Transverse colon (tissue), 4 donors: ENCODE data around the gene CACNB3. TPM values are rescaled to one million over a fixed set of nuclear protein-coding genes. Genes with fewer than 3 reads are reported as not detected.

Source experiments
- DNase-seq: peaks from one replicate; pipeline ENCODE4 v3.0.0-alpha.2; 2019
- H3K27ac ChIP-seq, 4 donors: fragments of 200-600 bp; sonication (generic); 2 replicates each; pipeline ENCODE4 v1.5.1; 2016 to 2018; ENCODE audit warnings: inconsistent platforms in 4 of 4
- H3K27me3 ChIP-seq: fragments of 200-600 bp; sonication (generic); 2 replicates; pipeline ENCODE4 v1.5.1; 2017; ENCODE audit warnings: inconsistent platforms
- H3K36me3 ChIP-seq, 4 donors: fragments of 200-600 bp; sonication (generic); 2 replicates each; pipeline ENCODE4 v1.5.1; 2017 to 2019; ENCODE audit warnings: inconsistent platforms in 4 of 4
- H3K4me1 ChIP-seq, 4 donors: fragments of 200-600 bp; sonication (generic); 2 replicates each; pipeline ENCODE4 v1.5.1; 2017 to 2020; ENCODE audit warnings: inconsistent platforms in 4 of 4
- H3K4me3 ChIP-seq, 4 donors: fragments of 200-600 bp; sonication (generic); 1 replicate in 1 of 4; 2 replicates in 3 of 4; pipeline versions ENCODE4 v1.5.1 to v1.6.1; 2017 to 2019; ENCODE audit warnings: inconsistent platforms in 4 of 4
- H3K9me3 ChIP-seq, 2 donors: fragments of 200-600 bp; sonication (generic); 2 replicates each; pipeline ENCODE4 v1.5.1; 2017 to 2019; ENCODE audit warnings: inconsistent platforms in 2 of 2
- EP300 ChIP-seq: sonication (generic); formaldehyde crosslinking; IDR thresholded peaks from one replicate; pipeline ENCODE4 v1.6.1; 2017; ENCODE audit warnings: antibody characterized with exemption, low read depth
- POLR2A ChIP-seq: fragments of 450-650 bp; IDR thresholded peaks from one replicate; pipeline ENCODE4 v1.6.1; 2016; ENCODE audit warnings: antibody characterized with exemption, mild to moderate bottlenecking, moderate library complexity
- POLR2AphosphoS5 ChIP-seq, 3 donors: sonication (generic); formaldehyde crosslinking; IDR thresholded peaks; one replicate each; pipeline ENCODE4 v1.6.1; 2016; ENCODE audit warnings: antibody characterized with exemption in 3 of 3
- WGBS, 2 donors: methylation state at CpG; one replicate each; pipeline ENCODE4 v1.1.5; 2018; ENCODE audit warnings: low coverage in 1 of 2; 5-methylcytosine and 5-hydroxymethylcytosine counted together
- in situ Hi-C, 4 donors: fragments of 200-750 bp; cut with MboI; loops; one replicate each; pipeline versions ENCODE4 v1.15.0 to v1.15.1; 2017; ENCODE audit warnings: low sequenced_read_pairs in 3 of 4, low pct_ligation_motif_present in 1 of 4, low pct_unique_long_range_greater_than_20kb in 1 of 4
- intact Hi-C: fragments of 100-400 bp; cut with DNase I; formaldehyde crosslinking; loops from one replicate; pipeline ENCODE4 v1.15.1; 2023; ENCODE audit warnings: low total_unique reads
- total RNA-seq, 4 donors: library from RNA; depleted of rRNA; stranded (reverse); fragments of >200 nt; gene quantifications; one replicate each; pipeline ENCODE4 v1.1.0, GENCODE V29; 2016
- TF ChIP-seq, protein P1 (sequence below), 5 experiments: fragments of 200-600 bp in 3 of 5; fragments of 450-650 bp in 2 of 5; sonication (generic) in 3 of 5; IDR thresholded peaks; 1 replicate in 2 of 5; 2 replicates in 3 of 5; pipeline ENCODE4 v1.5.1; 2016 to 2017; ENCODE audit warnings: antibody characterized with exemption in 5 of 5, inconsistent platforms in 3 of 5, mild to moderate bottlenecking in 2 of 5, moderate library complexity in 1 of 5

The CACNB3 gene
- total RNA-seq, 4 donors from 2014 or later: 20.6 to 53.5 (median 47.1) TPM

DNA sequence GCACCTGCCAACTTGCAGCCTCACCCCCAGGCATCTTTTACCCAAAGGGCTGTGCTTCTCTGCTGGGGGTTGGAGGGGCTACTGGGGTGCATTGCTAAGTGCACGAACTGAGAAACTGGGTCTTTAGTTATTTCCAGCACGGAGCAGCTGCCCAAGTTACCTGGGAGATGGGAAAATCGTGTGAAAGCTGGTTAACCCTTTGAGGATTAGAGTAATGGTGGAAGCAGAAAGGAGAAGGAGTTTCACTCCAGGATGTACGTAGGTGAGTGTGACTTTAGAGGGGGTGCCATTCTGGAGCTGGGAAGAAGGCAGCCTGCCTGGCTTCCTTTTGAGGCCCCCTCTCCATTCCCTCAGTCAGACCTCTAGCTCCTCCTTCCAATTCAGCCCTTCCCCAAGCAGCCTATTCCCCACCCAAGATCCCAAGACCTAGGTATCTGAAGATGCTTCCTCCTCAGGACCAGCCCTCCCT lies 28.4 kb upstream of the CACNB3 start:
- DNase-seq: no peak
- Histone ChIP-seq H3K4me1 (peaks cover 7 to 75% (median 37%) of the 10 kb centered on the region in 4 donors), H3K4me3 (peak overlapping the region; percentile 88 to 99 (median 94)), H3K9me3 (no peaks in the 10 kb centered on the region), H3K36me3 (no peaks in the 10 kb centered on the region), H3K27ac (peak overlapping the region; percentile 94 to 95 (median 94)), H3K27me3 (no peaks in the 10 kb centered on the region)
- in situ Hi-C loops: no loop called here
- 0 to 15% methylated on average over 2 to 4 of the region's 4 CpGs for WGBS, 2 donors
- intact Hi-C loops: no loop called here
- TF ChIP-seq, protein P1, sequence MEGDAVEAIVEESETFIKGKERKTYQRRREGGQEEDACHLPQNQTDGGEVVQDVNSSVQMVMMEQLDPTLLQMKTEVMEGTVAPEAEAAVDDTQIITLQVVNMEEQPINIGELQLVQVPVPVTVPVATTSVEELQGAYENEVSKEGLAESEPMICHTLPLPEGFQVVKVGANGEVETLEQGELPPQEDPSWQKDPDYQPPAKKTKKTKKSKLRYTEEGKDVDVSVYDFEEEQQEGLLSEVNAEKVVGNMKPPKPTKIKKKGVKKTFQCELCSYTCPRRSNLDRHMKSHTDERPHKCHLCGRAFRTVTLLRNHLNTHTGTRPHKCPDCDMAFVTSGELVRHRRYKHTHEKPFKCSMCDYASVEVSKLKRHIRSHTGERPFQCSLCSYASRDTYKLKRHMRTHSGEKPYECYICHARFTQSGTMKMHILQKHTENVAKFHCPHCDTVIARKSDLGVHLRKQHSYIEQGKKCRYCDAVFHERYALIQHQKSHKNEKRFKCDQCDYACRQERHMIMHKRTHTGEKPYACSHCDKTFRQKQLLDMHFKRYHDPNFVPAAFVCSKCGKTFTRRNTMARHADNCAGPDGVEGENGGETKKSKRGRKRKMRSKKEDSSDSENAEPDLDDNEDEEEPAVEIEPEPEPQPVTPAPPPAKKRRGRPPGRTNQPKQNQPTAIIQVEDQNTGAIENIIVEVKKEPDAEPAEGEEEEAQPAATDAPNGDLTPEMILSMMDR (IDR thresholded peaks at IDR 0.05): no peak
- TF ChIP-seq EP300 (no peak), POLR2AphosphoS5 (IDR thresholded peaks at IDR 0.05) (no peak), POLR2A (no peak)

DNA sequence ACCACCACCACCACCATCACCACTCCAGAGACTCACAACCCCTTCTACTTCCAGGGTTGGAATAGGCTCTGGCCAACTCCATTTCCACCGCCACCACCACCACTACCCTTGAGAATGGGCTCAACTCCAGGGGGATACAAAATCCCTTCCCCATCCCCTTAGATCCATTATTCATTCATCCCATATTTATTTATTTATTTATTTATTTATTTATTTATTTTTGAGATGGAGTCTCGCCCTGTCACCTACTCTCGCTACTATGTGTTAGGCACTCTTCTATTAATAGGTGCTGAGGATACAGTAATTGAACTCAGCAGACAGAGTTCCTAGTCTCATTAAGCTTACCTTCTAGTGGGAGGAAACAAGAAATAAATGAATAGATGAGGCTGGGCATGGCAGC lies 24.6 kb upstream of the CACNB3 start:
- intact Hi-C loops: no loop called here

DNA sequence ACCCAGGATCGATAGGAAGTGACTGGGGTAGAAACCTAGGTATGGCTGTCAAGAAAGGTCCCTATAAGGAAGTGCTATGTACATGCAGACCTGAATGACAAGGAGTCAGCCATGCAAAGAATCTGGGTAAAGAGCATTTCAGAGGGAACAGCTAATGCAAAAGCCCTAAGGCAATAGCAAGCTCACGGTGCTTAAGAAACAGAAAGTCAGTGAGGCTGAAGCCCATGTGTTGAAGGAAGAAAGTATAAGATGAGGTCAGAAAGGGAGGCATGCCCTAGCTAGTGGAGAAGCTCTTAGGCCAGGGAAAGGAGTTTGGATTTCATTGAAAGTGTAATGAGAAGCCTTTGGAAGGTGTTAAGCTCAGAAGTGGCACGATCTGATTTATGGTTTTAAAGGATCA lies 23.4 kb upstream of the CACNB3 start:
- intact Hi-C loops (no loop called here), in situ Hi-C loops (loop anchor here in 2 of 4 donors (5.0 kb wide), 2 partner anchors 33 to 43 kb away; no protein-coding TSS in a partner anchor)
- no peak for TF ChIP-seq POLR2A
- no peak for TF ChIP-seq EP300
- TF ChIP-seq, protein P1 (IDR thresholded peaks at IDR 0.05): no peak
- TF ChIP-seq POLR2AphosphoS5 (IDR thresholded peaks at IDR 0.05): no peak
- Histone ChIP-seq H3K4me1 (peaks cover 4 to 60% (median 23%) of the 10 kb centered on the region in 4 donors), H3K36me3 (no peaks in the 10 kb centered on the region), H3K27ac (peak overlapping the region; percentile 74 to 85 (median 78)), H3K4me3 (no peak overlapping the region), H3K9me3 (no peaks in the 10 kb centered on the region), H3K27me3 (peaks cover 2% of the 10 kb centered on the region)
- WGBS, 2 donors: 47 to 60% methylated on average over 3 of the region's 3 CpGs
- DNase-seq: no peak

More for the DNA sequence above, 24.6 kb upstream of the CACNB3 start:
- in situ Hi-C loops: no loop called here
- TF ChIP-seq POLR2A (no peak), EP300 (no peak), POLR2AphosphoS5 (IDR thresholded peaks at IDR 0.05) (no peak)
- TF ChIP-seq, protein P1 (IDR thresholded peaks at IDR 0.05): no peak
- WGBS, 2 donors: 94 to 96% methylated on average over 3 of the region's 3 CpGs
- H3K4me1 ChIP-seq: peaks cover 7 to 66% (median 27%) of the 10 kb centered on the region in 4 donors
- no peaks in the 10 kb centered on the region for H3K27me3 ChIP-seq
- no peaks in the 10 kb centered on the region for H3K36me3 ChIP-seq
- no peak overlapping the region for H3K4me3 ChIP-seq
- no peaks in the 10 kb centered on the region for H3K9me3 ChIP-seq
- no peak for DNase-seq
- H3K27ac ChIP-seq: peak overlapping the region; percentile 74 to 85 (median 78)

DNA sequence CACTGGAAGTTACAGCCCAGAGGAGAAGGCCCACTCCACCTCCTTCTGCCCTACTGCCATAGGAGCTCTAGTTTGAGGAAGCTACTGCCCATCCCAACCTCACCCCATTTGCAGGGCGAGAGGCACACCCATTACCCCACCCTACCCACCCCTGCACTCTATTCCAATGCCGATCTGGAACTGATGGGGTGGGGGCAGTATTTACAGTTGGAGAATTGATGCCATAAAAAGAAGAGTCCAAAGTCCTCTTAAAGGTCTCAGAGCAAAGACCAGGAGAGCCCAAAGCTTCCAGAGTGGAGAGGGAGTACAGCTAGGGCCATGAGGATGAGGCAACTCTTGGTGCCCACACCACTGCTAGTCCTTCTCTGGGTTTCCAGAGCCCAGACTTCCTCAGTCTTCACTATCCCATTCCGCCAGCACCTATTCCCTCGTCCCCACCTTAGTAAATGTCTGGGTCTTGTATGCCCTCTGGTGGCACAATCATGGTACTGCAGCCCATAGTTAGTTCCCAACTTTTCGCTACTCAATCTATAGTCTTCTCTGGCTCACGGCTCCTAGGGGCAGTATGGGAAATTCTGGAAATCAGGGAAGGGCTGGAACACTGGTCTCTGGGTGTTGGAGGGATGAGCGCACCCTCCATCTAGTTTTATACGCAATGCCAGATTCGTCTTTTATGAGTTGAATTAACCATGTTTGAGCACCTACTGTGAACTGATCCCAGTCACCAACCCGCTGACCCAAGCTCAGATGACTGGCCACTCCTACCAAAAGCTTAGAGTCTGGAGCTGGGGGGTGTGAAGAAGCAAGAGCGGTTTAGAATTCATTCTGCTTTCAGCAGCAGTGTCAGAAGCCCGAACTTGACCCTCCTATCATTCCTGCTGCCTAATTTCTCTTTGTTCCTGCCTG lies 22.5 kb upstream of the CACNB3 start:
- intact Hi-C loops (loop anchor here (2.0 kb wide), 1 partner anchor 41 kb away; no protein-coding TSS in a partner anchor), in situ Hi-C loops (loop anchor here in 2 of 4 donors (5.0 kb wide), 2 partner anchors 34 to 44 kb away; no protein-coding TSS in a partner anchor)
- peaks cover 8% of the 10 kb centered on the region for H3K27me3 ChIP-seq
- H3K9me3 ChIP-seq: no peaks in the 10 kb centered on the region
- no peaks in the 10 kb centered on the region for H3K36me3 ChIP-seq
- H3K4me1 ChIP-seq: peaks cover 0 to 51% (median 17%) of the 10 kb centered on the region in 4 donors
- peak; percentile 84 for DNase-seq
- TF ChIP-seq POLR2A: peak; percentile 45
- no peak for TF ChIP-seq EP300
- peak in 2 of 3 donors; percentile 14 to 49 for TF ChIP-seq POLR2AphosphoS5 (IDR thresholded peaks at IDR 0.05)
- TF ChIP-seq, protein P1 (IDR thresholded peaks at IDR 0.05): peak; percentile 95 to 100 (median 98)
- 22 to 57% methylated on average over 2 to 12 of the region's 12 CpGs for WGBS, 2 donors
- H3K4me3 ChIP-seq: no peak overlapping the region
- peak overlapping the region; percentile 74 to 85 (median 78) for H3K27ac ChIP-seq
